Cardiac muscle cell (in vitro differentiated cells and primary cell): Measurements from ENCODE around the gene PPP1R12B. TPM values are rescaled to one million over a fixed set of nuclear protein-coding genes. Genes with fewer than 3 reads are reported as not detected.
A peak's percentile ranks its signal among the peaks of the same experiment; 100 is the strongest.
"Not testable (repeated sequence)": the region's sequence is repeated elsewhere in the genome, so short reads cannot be mapped to it uniquely, and the experiment has no call there.

Experiments used
- DNase-seq, 2 donors: peaks; one replicate each; pipeline versions ENCODE4 v3.0.0 to v3.0.0-alpha.2; 2010 to 2017; ENCODE audit warnings: low read depth in 1 of 2, low spot score in 1 of 2
- H3K27ac ChIP-seq: fragments of 200-600 bp; sonication (generic); 2 replicates; pipeline ENCODE4 v1.5.1; 2016
- H3K27me3 ChIP-seq: fragments of 200-600 bp; sonication (generic); 2 replicates; pipeline ENCODE4 v1.6.0; 2016; ENCODE audit warnings: control low read depth
- H3K36me3 ChIP-seq: fragments of 200-600 bp; sonication (generic); 2 replicates; pipeline ENCODE4 v1.5.1; 2016; ENCODE audit warnings: control low read depth
- H3K4me1 ChIP-seq: fragments of 200-600 bp; sonication (generic); 2 replicates; pipeline ENCODE4 v1.8.1; 2017; ENCODE audit warnings: low read depth, mild to moderate bottlenecking, mixed run types
- H3K4me3 ChIP-seq: fragments of 200-600 bp; sonication (generic); 2 replicates; pipeline ENCODE4 v1.5.1; 2016; ENCODE audit warnings: mild to moderate bottlenecking
- H3K9me3 ChIP-seq: fragments of 200-600 bp; sonication (generic); 2 replicates; pipeline ENCODE4 v1.5.1; 2017; ENCODE audit warnings: low read depth, mild to moderate bottlenecking, control low read depth
- polyA plus RNA-seq: library from polyadenylated mRNA; unstranded; fragments of >200 nt; fragmentation: Nextera tagmentation; extraction: Ambion mirVana; gene quantifications from 2 replicates; pipeline ENCODE4 v1.2.1, GENCODE V29; 2016
- total RNA-seq: library from RNA; depleted of rRNA; stranded (reverse); fragments of >200 nt; gene quantifications from 2 replicates; pipeline ENCODE4 v1.2.3, GENCODE V29; 2016
- TF ChIP-seq, protein P1 (sequence below): IDR thresholded peaks from 2 replicates; pipeline ENCODE4 v1.5.1; 2012; ENCODE audit warnings: low read depth, mild to moderate bottlenecking, low read length

Gene PPP1R12B
- total and polyA plus RNA-seq, 2 experiments from 2014 or later, result 109 to 340 TPM

DNA sequence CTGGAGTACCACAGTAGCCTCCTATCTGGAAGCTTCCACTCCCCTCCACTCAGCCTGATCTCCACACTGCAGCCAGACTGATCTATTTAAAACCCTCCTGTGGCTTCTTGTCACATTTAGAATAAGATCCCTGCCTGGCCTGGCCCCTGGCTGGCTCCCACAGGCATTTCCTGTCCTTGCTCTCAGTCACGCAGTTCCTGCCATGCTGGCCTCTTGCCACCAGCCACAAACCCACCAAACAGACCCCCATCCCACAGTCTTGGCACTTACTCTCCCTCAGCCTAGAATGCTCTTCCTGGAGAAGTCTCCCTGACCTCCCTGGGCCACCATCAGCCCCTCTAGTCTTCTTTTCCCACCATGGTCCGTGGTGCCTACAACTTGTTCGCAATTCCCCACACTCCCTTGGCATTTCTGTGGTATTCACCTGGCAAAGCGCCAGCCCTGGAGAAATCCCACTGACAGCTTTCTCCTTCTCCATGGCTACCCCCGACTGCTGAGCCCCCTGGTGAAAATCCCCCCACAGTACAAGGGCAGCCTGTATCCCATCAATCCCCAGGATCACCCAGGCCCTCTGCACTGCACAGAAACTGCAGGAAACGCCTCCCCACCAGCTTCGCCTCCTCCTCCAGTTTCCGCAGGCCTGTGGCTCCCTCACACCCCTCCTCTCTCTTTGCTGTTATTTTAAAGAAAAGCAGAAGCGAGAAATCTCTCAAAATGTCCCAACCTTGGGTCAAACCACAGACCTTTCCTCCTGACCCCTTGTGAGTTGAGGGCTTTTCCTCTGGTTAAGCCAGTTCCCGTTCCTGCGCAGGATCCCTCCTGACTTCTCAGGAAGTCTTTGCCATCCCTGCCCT is 267.2 kb downstream of the PPP1R12B start:
- no peak overlapping the region for H3K4me3 ChIP-seq
- DNase-seq, result peak; percentile 30 to 88
- peak overlapping the region; percentile 86 for H3K27ac ChIP-seq
- no peaks in the 10 kb centered on the region for H3K9me3 ChIP-seq
- TF ChIP-seq, protein P1, sequence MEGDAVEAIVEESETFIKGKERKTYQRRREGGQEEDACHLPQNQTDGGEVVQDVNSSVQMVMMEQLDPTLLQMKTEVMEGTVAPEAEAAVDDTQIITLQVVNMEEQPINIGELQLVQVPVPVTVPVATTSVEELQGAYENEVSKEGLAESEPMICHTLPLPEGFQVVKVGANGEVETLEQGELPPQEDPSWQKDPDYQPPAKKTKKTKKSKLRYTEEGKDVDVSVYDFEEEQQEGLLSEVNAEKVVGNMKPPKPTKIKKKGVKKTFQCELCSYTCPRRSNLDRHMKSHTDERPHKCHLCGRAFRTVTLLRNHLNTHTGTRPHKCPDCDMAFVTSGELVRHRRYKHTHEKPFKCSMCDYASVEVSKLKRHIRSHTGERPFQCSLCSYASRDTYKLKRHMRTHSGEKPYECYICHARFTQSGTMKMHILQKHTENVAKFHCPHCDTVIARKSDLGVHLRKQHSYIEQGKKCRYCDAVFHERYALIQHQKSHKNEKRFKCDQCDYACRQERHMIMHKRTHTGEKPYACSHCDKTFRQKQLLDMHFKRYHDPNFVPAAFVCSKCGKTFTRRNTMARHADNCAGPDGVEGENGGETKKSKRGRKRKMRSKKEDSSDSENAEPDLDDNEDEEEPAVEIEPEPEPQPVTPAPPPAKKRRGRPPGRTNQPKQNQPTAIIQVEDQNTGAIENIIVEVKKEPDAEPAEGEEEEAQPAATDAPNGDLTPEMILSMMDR, result no peak
- no peaks in the 10 kb centered on the region for H3K27me3 ChIP-seq
- no peaks in the 10 kb centered on the region for H3K36me3 ChIP-seq
- H3K4me1 ChIP-seq, result peaks cover 14% of the 10 kb centered on the region

DNA sequence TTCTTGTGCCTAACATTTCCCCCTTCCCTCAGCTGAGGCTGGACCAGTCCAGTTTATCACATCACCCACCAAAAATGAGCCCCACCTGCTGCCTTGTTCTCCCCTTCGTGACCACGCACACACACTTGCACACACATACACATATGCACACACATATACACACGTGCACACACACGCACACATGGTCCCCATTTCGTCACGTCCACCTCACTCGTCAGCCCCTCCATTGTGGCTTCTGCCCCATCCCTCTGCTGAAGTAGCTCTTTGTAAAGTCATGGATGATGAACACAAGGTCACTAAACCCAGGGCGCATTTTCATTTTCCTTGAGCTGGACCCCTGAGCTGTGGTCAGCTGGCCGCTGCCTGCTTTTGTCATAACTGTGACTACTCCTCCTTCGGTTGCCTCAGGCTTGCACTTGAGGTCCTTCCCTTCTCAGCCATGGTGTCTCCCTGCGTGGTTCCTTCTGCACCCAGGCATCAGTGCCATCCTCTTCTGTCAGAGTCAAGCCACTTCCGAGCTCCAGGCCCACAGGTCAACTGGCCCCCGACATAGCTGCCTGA is 267.9 kb downstream of the PPP1R12B start:
- H3K4me3 ChIP-seq, result no peak overlapping the region
- H3K4me1 ChIP-seq, result peaks cover 14% of the 10 kb centered on the region
- DNase-seq, result no peak
- no peaks in the 10 kb centered on the region for H3K36me3 ChIP-seq
- no peaks in the 10 kb centered on the region for H3K27me3 ChIP-seq
- H3K27ac ChIP-seq, result no peak overlapping the region
- H3K9me3 ChIP-seq, result no peaks in the 10 kb centered on the region
- TF ChIP-seq, protein P1, result no peak

DNA sequence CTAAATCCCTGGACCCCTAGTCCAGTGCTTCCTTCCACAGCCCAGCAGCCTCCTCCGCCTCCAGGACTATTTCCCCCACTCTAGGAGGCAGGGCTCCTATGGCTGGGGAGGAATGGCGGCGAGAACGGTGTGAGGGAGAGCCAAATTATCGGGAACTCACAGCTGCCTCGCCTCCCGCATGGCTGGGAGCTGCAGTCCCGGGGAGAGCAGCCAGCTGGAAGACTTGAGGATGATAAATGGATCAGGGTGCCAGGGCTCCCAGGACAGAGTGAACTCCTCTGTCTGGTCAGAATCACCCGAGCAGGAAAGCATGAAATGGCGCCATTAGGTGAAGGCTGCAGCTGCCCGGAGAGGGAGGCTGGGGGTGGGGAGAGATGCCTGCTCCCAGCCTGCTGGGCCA is 270.5 kb downstream of the PPP1R12B start:
- not testable (repeated sequence) for H3K27ac ChIP-seq, H3K27me3 ChIP-seq, H3K4me3 ChIP-seq, H3K36me3 ChIP-seq, H3K9me3 ChIP-seq
- H3K4me1 ChIP-seq, result peaks cover 14% of the 10 kb centered on the region
- DNase-seq, result peak in 1 of 2 donors; percentile 68

DNA sequence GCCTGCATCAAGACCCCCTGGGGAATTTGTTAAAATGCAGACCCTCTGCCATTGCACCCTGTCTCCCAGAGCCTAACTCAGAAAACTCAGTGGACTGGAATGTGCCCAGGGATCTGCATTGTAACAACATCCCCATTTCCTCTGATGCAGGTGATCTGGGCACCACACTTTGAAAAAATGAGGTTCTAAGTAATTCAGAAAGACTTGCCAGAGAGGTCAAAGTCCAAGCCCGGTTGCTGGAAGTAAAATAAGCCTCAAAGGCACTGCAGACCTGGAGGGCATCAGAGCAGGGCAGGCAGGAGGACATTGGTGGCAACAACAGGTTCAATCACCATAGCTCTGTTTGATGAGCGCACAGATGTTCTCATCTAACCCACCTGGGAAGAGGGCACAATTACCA is 271.0 kb downstream of the PPP1R12B start:
- Histone ChIP-seq H3K36me3 (no peaks in the 10 kb centered on the region), H3K27me3 (no peaks in the 10 kb centered on the region), H3K9me3 (no peaks in the 10 kb centered on the region), H3K4me3 (no peak overlapping the region), H3K27ac (no peak overlapping the region), H3K4me1 (peaks cover 14% of the 10 kb centered on the region)
- TF ChIP-seq, protein P1, result no peak
- no peak for DNase-seq

DNA sequence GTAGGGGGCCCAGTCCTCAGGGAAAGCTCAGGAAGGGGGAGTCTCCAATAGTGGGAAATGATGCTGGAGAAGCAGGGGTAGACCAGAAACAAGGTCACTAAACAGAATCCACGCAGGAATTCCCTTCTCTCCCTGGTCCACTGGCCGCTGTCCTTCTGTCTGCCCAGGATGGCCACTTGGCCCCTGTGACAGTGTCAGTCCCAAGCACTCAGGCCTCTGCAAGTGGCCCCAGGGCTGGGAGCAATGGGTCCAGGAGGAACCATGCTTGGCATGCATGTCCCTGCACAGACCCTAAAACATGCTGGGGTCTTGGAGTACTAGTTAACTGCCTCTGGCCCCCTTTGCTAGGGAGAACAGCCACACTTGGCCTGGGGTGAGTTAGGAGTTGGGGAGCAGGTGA is 271.5 kb downstream of the PPP1R12B start:
- DNase-seq, result not testable (repeated sequence)

DNA sequence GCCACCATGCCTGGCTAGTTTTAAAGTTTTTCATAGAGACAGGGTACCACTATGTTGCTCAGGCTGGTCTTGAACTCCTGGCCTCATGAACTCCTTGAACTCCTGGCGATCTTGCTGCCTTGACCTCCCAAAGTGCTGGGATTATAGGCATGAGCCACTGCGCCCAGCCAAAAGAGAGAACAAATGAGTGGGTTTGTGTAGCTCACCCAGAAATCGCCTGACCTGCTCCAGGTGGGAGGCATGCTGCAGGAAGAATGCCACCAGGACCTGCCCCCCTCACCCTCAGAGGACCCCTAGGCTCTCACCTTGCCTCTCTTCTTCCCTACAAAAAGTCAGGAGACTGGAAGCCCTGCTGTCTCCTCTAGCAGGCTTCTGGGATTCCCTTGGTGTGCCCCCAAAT is 272.9 kb downstream of the PPP1R12B start:
- DNase-seq, result no peak
- Histone ChIP-seq H3K36me3 (no peaks in the 10 kb centered on the region), H3K27me3 (no peaks in the 10 kb centered on the region), H3K4me3 (no peak overlapping the region), H3K9me3 (no peaks in the 10 kb centered on the region), H3K27ac (no peak overlapping the region), H3K4me1 (no peaks in the 10 kb centered on the region)
- TF ChIP-seq, protein P1, result no peak

More for the DNA sequence above, 271.5 kb downstream of the PPP1R12B start:
- not testable (repeated sequence) for H3K27ac ChIP-seq, H3K27me3 ChIP-seq, H3K9me3 ChIP-seq, H3K4me3 ChIP-seq, H3K36me3 ChIP-seq
- H3K4me1 ChIP-seq, result peaks cover 10% of the 10 kb centered on the region
